ENCODE results near the gene BCL2L1. TPM values are rescaled to one million over a fixed set of nuclear protein-coding genes. Genes with fewer than 3 reads are reported as not detected.

BCL2L1 gene
- total RNA-seq, 2 donors from 2014 or later: 140 to 325 TPM

Other genes starting within 250 kb of the BCL2L1 start
- gene DEFB124, start 247.7 kb downstream of the BCL2L1 start, total RNA-seq: not detected
- not detected for gene REM1, start 247.6 kb downstream of the BCL2L1 start, total RNA-seq
- gene HM13, start 208.4 kb downstream of the BCL2L1 start, total RNA-seq: 100 to 1,000 TPM; 233 to 257 TPM
- 1 to 10 TPM in 1 of 2 donors, under 1 TPM in 1; 0.52 to 1.4 TPM for gene ID1, start 117.6 kb downstream of the BCL2L1 start, total RNA-seq
- gene COX4I2, start 85.0 kb downstream of the BCL2L1 start, total RNA-seq: not detected
- 100 to 1,000 TPM in 1 of 2 donors, 10 to 100 TPM in 1; 51.8 to 102 TPM for gene TPX2, start 16.4 kb upstream of the BCL2L1 start, total RNA-seq
- gene MYLK2, start 96.5 kb upstream of the BCL2L1 start, total RNA-seq: 1 to 10 TPM in 1 of 2 donors, under 1 TPM in 1; 0.98 to 1.8 TPM
- not detected for gene FOXS1, start 122.7 kb upstream of the BCL2L1 start, total RNA-seq
- not detected for gene DUSP15, start 147.7 kb upstream of the BCL2L1 start, total RNA-seq
- not detected for gene TTLL9, start 147.8 kb upstream of the BCL2L1 start, total RNA-seq
- 10 to 100 TPM; 15.6 to 18.7 TPM for gene PDRG1, start 229.2 kb upstream of the BCL2L1 start, total RNA-seq
- gene XKR7, start 245.3 kb upstream of the BCL2L1 start, total RNA-seq: under 1 TPM in 1 of 2 donors, not detected in 1; 0.05 TPM